HEK293 (cell line): ENCODE results near the gene CTSA.

Source experiments
- CTCF ChIA-PET: fragments of 350-600 bp; formaldehyde crosslinking; extraction: SDS; loops from one replicate; lab custom pipeline; 2021; ENCODE audit warnings: antibody characterized with exemption; lab: Yijun Ruan, JAX
- POLR2A ChIA-PET: fragments of 300-600 bp; formaldehyde crosslinking; extraction: SDS; loops from one replicate; lab custom pipeline; 2020; ENCODE audit warnings: antibody characterized with exemption, inconsistent platforms; lab: Yijun Ruan, JAX
- H3K27ac ChIP-seq: fragments of 200-500 bp; sonication (Bioruptor generic); 2 replicates; pipeline ENCODE4 v1.5.1; 2014; ENCODE audit warnings: low read depth, low read length, control low read depth, inconsistent platforms; ENCODE audit errors: extremely low read depth
- H3K36me3 ChIP-seq, 2 experiments: fragments of 200-500 bp in 1 of 2; sonication (Bioruptor generic) in 1 of 2; 1 replicate in 1 of 2; 2 replicates in 1 of 2; pipeline ENCODE4 v1.5.1; 2014 to 2017; ENCODE audit warnings: inconsistent platforms in 2 of 2, low read length in 2 of 2; ENCODE audit not compliant: control insufficient read depth in 2 of 2, insufficient read depth in 1 of 2
- H3K4me1 ChIP-seq: fragments of 200-500 bp; sonication (Bioruptor generic); 2 replicates; pipeline ENCODE4 v1.5.1; 2014; ENCODE audit warnings: mild to moderate bottlenecking, low read length, inconsistent platforms; ENCODE audit not compliant: control insufficient read depth, insufficient read depth
- H3K4me3 ChIP-seq: 2 replicates; pipeline ENCODE4 v1.5.1; 2011; ENCODE audit warnings: low read depth, mild to moderate bottlenecking, control low read depth, low read length, moderate library complexity
- H3K9me3 ChIP-seq: fragments of 200-500 bp; sonication (Bioruptor generic); 2 replicates; pipeline ENCODE4 v1.5.1; 2014; ENCODE audit warnings: low read depth, low read length, inconsistent platforms; ENCODE audit not compliant: control insufficient read depth, insufficient read depth
- AEBP2 ChIP-seq: fragments of 450-650 bp; formaldehyde crosslinking; IDR thresholded peaks from 2 replicates; pipeline ENCODE4 v1.5.1; 2016; ENCODE audit warnings: missing biosample characterization, missing genetic modification characterization, borderline replicate concordance
- CTCF ChIP-seq: fragments of 450-650 bp; formaldehyde crosslinking; IDR thresholded peaks from 2 replicates; pipeline ENCODE4 v1.5.1; 2016; ENCODE audit warnings: missing biosample characterization, missing genetic modification characterization
- GLIS2 ChIP-seq: fragments of 450-650 bp; formaldehyde crosslinking; IDR thresholded peaks from 2 replicates; pipeline ENCODE4 v1.5.1; 2016; ENCODE audit warnings: missing biosample characterization, missing genetic modification characterization
- SETDB1 ChIP-seq: IDR thresholded peaks from one replicate; pipeline ENCODE4 v1.6.1; 2017; ENCODE audit warnings: mild to moderate bottlenecking, low read length, moderate library complexity, mixed read lengths; ENCODE audit not compliant: insufficient read length
- ZBTB21 ChIP-seq: fragments of 450-650 bp; formaldehyde crosslinking; IDR thresholded peaks from 2 replicates; pipeline ENCODE4 v1.5.1; 2017; ENCODE audit warnings: missing biosample characterization, missing genetic modification characterization
- ZFP37 ChIP-seq: fragments of 450-650 bp; formaldehyde crosslinking; IDR thresholded peaks from 2 replicates; pipeline ENCODE4 v1.5.1; 2016; ENCODE audit warnings: missing biosample characterization, missing genetic modification characterization
- ZNF133 ChIP-seq: fragments of 450-650 bp; formaldehyde crosslinking; IDR thresholded peaks from 2 replicates; pipeline ENCODE4 v1.5.1; 2016; ENCODE audit warnings: missing biosample characterization, missing genetic modification characterization
- ZNF18 ChIP-seq: fragments of 450-650 bp; formaldehyde crosslinking; IDR thresholded peaks from 2 replicates; pipeline ENCODE4 v1.5.1; 2016; ENCODE audit warnings: missing biosample characterization, missing genetic modification characterization
- ZNF202 ChIP-seq: fragments of 450-650 bp; formaldehyde crosslinking; IDR thresholded peaks from 2 replicates; pipeline ENCODE4 v1.5.1; 2016; ENCODE audit warnings: missing biosample characterization, missing genetic modification characterization, borderline replicate concordance
- ZNF248 ChIP-seq: fragments of 450-650 bp; formaldehyde crosslinking; IDR thresholded peaks from 2 replicates; pipeline ENCODE4 v1.5.1; 2017; ENCODE audit warnings: missing biosample characterization, missing genetic modification characterization
- ZNF350 ChIP-seq: fragments of 450-650 bp; formaldehyde crosslinking; IDR thresholded peaks from 2 replicates; pipeline ENCODE4 v1.5.0; 2017; ENCODE audit warnings: missing biosample characterization, mild to moderate bottlenecking, missing genetic modification characterization
- ZNF48 ChIP-seq: fragments of 450-650 bp; formaldehyde crosslinking; IDR thresholded peaks from 2 replicates; pipeline ENCODE4 v1.5.1; 2016; ENCODE audit warnings: missing biosample characterization, missing genetic modification characterization
- ZNF645 ChIP-seq: fragments of 450-650 bp; formaldehyde crosslinking; IDR thresholded peaks from 2 replicates; pipeline ENCODE4; 2016; ENCODE audit warnings: missing biosample characterization, missing genetic modification characterization
- ZNF670 ChIP-seq: fragments of 450-650 bp; formaldehyde crosslinking; IDR thresholded peaks from 2 replicates; pipeline ENCODE4 v1.5.1; 2016; ENCODE audit warnings: missing biosample characterization, missing genetic modification characterization, low read depth
- ZNF707 ChIP-seq: fragments of 450-650 bp; formaldehyde crosslinking; IDR thresholded peaks from 2 replicates; pipeline ENCODE4 v1.5.1; 2016; ENCODE audit warnings: missing biosample characterization, missing genetic modification characterization
- ZNF792 ChIP-seq: fragments of 450-650 bp; formaldehyde crosslinking; IDR thresholded peaks from 2 replicates; pipeline ENCODE4 v1.5.1; 2016; ENCODE audit warnings: missing biosample characterization, missing genetic modification characterization
- ZSCAN30 ChIP-seq: fragments of 450-650 bp; IDR thresholded peaks from 2 replicates; pipeline ENCODE4 v1.5.1; 2018; ENCODE audit warnings: missing biosample characterization, mild to moderate bottlenecking, missing genetic modification characterization, moderate library complexity
- TF ChIP-seq, protein P1 (sequence below): fragments of 450-650 bp; formaldehyde crosslinking; IDR thresholded peaks from 2 replicates; pipeline ENCODE4 v1.5.1; 2016; ENCODE audit warnings: missing biosample characterization, missing genetic modification characterization
- TF ChIP-seq, protein P2 (sequence below): fragments of 450-650 bp; formaldehyde crosslinking; conservative IDR thresholded peaks from 2 replicates; pipeline ENCODE4 v1.5.1; 2016; ENCODE audit warnings: low read depth, missing biosample characterization, missing genetic modification characterization

CTSA gene

DNA sequence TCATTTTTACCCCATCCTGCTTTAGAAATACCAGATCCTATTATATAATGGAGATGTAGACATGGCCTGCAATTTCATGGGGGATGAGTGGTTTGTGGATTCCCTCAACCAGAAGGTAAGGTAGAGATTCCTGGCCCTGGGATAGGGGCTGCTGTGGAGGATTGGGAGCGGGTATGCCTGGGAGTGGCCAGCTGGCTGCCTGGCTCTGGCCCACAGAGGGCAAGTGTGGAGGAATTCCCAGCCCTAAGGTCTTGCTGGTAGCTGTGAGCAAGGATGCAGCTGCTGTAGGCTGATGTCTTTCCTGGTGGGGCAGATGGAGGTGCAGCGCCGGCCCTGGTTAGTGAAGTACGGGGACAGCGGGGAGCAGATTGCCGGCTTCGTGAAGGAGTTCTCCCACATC, 6.6 kb downstream of the CTSA start:
- CTCF ChIA-PET, result interaction anchor here (1.0 kb wide), 1 partner anchor 72 kb away, joined by 3 read pairs; no protein-coding TSS in a partner anchor
- no peak overlapping the region for H3K4me3 ChIP-seq
- TF ChIP-seq ZNF248 (tag by site-specific recombination) (no peak), ZNF350 (tag by site-specific recombination) (no peak), ZNF202 (tag by site-specific recombination) (no peak), ZNF670 (no peak), ZNF18 (tag by site-specific recombination) (no peak), ZSCAN30 (no peak), ZNF133 (tag by site-specific recombination) (no peak), ZNF707 (tag by site-specific recombination) (no peak), SETDB1 (no peak), ZNF48 (tag by site-specific recombination) (no peak), ZNF792 (tag by site-specific recombination) (no peak), ZFP37 (tag by site-specific recombination) (no peak)
- POLR2A ChIA-PET, result interaction anchor here (2.1 kb wide), 1 partner anchor 8 kb away, joined by 8 read pairs; no protein-coding TSS in a partner anchor
- H3K4me1 ChIP-seq, result no peaks in the 10 kb centered on the region
- no peaks in the 10 kb centered on the region for H3K9me3 ChIP-seq
- H3K27ac ChIP-seq, result no peak overlapping the region
- peaks cover 0 to 43% of the 10 kb centered on the region in 2 experiments; a peak in 2 of 3 replicates for H3K36me3 ChIP-seq

GRCh38 chr20:45898285-45898684, 7.2 kb downstream of the CTSA start:
- POLR2A ChIA-PET, result interaction anchor here (1.6 kb wide), 1 partner anchor 36 kb away, joined by 5 read pairs; the partner anchor contains the start of gene PCIF1
- H3K27ac ChIP-seq, result no peak overlapping the region

More at GRCh38 chr20:45898285-45898684, 7.2 kb downstream of the CTSA start:
- Histone ChIP-seq H3K4me1 (no peaks in the 10 kb centered on the region), H3K36me3 (peaks cover 0 to 38% of the 10 kb centered on the region in 2 experiments; a peak in 2 of 3 replicates), H3K4me3 (no peak overlapping the region), H3K9me3 (no peaks in the 10 kb centered on the region)
- TF ChIP-seq, protein P1, sequence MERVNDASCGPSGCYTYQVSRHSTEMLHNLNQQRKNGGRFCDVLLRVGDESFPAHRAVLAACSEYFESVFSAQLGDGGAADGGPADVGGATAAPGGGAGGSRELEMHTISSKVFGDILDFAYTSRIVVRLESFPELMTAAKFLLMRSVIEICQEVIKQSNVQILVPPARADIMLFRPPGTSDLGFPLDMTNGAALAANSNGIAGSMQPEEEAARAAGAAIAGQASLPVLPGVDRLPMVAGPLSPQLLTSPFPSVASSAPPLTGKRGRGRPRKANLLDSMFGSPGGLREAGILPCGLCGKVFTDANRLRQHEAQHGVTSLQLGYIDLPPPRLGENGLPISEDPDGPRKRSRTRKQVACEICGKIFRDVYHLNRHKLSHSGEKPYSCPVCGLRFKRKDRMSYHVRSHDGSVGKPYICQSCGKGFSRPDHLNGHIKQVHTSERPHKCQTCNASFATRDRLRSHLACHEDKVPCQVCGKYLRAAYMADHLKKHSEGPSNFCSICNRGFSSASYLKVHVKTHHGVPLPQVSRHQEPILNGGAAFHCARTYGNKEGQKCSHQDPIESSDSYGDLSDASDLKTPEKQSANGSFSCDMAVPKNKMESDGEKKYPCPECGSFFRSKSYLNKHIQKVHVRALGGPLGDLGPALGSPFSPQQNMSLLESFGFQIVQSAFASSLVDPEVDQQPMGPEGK (tag by site-specific recombination), result no peak
- TF ChIP-seq, protein P2, sequence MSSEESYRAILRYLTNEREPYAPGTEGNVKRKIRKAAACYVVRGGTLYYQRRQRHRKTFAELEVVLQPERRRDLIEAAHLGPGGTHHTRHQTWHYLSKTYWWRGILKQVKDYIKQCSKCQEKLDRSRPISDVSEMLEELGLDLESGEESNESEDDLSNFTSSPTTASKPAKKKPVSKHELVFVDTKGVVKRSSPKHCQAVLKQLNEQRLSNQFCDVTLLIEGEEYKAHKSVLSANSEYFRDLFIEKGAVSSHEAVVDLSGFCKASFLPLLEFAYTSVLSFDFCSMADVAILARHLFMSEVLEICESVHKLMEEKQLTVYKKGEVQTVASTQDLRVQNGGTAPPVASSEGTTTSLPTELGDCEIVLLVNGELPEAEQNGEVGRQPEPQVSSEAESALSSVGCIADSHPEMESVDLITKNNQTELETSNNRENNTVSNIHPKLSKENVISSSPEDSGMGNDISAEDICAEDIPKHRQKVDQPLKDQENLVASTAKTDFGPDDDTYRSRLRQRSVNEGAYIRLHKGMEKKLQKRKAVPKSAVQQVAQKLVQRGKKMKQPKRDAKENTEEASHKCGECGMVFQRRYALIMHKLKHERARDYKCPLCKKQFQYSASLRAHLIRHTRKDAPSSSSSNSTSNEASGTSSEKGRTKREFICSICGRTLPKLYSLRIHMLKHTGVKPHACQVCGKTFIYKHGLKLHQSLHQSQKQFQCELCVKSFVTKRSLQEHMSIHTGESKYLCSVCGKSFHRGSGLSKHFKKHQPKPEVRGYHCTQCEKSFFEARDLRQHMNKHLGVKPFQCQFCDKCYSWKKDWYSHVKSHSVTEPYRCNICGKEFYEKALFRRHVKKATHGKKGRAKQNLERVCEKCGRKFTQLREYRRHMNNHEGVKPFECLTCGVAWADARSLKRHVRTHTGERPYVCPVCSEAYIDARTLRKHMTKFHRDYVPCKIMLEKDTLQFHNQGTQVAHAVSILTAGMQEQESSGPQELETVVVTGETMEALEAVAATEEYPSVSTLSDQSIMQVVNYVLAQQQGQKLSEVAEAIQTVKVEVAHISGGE (tag by site-specific recombination), result no peak
- TF ChIP-seq ZBTB21 (no peak), CTCF (no peak), GLIS2 (no peak), AEBP2 (no peak), ZNF645 (tag by site-specific recombination) (no peak)
- CTCF ChIA-PET, result interaction anchor here (1.3 kb wide), 1 partner anchor 99 kb away, joined by 3 read pairs; no protein-coding TSS in a partner anchor
